Tongue (tissue), 2 donors: ENCODE measurements around the gene ELFN2. TPM values are rescaled to one million over a fixed set of nuclear protein-coding genes. Genes with fewer than 3 reads are reported as not detected.
"Not testable (repeated sequence)": the region's sequence is repeated elsewhere in the genome, so short reads cannot be mapped to it uniquely, and the experiment has no call there.

Experiments
- DNase-seq: peaks from one replicate; pipeline ENCODE4 v3.0.0-alpha.2; 2015
- total RNA-seq: library from RNA; depleted of rRNA; stranded (reverse); fragments of >200 nt; gene quantifications from one replicate; pipeline ENCODE4 v1.2.3, GENCODE V29; 2014

The ELFN2 gene
- total RNA-seq, 1 donor from 2014 or later: 1.0 TPM

DNA sequence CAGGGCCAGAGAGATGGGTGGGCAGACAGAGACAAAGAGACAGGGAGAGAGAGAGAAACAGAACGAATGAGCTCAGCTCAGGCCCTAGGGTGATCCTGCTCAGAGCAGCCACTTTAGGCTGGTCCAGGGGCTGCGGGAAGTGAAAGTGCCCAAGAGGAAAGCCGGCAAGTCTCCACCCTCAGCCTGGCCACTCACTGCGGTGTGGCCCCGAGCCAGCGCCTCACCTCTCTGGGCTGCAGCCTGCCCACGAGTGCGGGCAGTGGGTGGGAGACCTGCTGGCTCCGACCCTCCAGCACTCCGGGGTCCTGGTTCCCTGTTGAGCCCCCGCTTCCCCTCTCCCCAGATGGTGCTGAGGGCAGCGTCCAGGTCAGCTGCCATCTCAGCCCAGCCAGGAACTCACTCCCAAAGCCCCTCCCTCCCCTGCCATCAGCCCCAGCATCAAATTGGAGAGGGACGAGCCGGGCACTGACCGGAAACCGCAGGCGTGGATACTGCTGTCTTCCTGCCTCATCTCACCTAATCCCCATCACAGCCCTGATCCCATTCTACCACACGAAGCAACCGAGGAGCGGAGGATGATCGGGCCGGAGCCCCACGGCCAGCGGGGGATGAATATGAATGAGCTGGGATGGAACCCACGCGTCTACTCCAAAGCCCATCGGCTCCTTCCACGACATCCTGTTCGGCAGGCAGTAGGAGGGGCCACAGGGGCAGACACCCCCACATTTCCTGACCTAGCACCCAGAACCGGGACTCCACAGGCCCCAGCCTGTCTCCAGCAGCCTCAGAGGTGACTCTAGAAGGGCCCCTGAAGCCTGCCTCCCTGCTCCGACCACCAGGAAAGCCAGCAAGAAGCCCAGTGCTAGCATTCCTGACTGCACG lies 16.9 kb downstream of the ELFN2 start:
- no peak for DNase-seq

DNA sequence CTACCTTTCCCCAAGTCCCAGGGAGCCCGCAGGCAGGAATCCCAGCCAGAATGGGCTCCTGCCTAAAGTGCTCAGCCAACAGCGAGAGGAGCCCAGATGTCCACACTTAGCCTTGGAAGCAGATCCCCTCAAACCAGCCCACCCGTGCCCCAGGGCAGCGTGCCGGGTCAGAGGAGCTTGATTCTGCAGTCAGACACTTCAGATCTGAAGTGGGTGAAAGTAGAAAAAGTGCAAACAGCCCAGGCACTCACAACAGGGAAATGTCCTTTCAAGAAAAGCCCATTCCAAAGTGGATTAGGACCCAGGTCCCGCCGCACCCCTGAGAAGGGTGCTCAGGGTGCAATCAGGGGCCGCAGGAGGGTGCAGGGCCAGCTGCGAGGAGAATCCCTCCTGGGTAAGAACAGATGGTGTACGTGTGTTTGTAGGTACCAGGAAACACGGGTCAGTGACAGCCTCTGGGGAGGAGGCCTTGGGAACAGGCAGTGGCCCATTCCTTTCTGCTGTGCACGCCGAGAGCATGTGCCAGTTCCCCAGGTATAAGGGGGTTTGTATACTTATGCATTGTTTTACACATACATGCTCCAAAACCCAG lies 17.7 kb downstream of the ELFN2 start:
- no peak for DNase-seq

DNA sequence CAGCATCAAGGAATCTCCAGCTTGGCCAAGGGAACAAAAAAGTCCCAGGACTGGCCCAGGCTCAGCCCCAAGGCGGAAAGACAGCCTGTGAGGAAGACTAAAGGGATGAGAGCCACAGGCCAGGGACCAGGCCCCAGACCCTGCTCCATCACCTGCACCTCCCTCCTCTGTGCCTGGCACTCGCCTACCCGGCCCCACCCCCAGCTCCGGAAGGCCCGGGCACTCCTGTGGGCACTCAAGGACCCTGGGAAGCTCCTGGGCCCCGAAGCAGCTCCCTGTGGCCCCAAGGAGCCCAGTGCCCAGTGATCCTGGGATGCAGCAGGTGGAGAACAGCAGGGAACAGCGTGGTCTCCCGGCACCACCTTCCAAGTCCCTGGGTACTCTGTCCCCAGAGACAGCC lies 18.2 kb downstream of the ELFN2 start:
- no peak for DNase-seq

DNA sequence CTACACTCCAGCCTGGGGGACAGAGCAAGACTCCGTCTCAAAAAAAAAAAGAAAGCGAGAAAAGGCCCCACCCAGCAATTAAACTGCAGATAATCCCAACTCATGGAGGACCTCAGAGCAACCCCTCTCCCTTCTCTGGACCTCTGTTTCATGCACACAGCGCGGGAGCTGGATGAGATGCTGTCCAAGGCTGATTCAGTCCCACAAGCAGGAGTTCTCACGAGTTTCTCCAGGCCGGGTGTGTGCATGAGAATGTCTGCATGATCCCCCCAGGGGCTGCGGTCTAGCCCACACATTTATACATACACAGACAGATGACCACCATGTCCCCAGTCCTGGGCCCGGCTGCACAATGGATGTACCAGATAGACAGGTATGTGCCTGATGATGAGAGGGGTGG lies 19.4 kb downstream of the ELFN2 start:
- no peak for DNase-seq

DNA sequence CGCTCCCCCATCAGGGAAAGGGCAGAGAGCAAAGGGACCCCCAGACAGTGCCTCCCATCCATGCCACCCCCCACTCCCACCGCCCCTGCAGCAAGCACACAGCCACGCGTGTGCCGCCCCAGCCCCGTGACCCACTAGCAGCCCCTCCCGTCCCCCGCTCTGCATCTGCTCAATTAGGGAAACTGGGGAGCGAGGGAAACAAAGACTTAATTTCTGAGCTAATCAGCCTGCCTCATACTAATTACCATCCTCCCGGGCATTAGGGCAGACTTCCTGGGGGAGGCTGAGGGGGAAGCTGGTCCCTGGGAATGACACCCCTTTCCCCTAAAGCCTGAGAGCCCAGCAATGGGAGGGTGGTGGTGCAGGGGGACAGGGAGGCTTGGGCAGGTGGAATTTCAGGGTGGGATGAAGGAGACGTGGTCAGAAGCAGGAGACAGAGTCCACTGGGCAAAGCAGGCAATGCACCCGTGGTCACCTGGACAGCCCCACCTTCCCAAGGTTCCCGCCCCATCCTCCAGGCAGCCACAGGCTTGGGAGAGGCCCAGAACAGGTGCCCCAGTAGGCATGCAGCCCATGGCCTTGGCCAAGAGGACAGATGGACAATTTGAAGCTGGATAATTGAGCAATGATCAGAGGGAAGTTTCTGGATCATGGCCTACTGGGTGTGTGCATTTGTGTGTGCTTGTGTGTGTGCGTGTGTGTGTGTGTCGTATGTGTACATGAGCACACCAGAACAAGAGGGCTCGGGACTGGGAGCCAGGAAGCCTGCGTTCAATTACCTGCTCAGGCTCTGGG lies 20.6 kb downstream of the ELFN2 start:
- no peak for DNase-seq

DNA sequence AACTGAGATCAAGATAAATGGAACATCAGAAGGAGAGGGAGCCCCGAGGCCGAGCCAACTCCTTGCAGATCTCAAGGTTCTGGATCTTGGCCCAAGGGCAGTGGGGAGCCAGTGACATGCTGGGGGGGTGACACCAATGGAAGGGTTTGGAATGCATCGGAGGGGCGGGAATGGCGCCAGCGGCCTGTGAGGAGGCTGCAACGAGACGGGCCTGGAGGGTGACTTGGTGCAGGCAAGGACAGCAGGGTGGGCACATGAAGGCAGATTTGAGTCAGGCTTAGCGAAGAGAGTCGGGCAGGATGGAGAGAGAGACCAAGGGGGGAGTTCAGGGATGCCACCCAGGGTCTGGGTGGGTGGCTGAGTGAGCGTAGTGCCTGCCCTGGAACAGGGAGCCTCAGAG lies 23.2 kb downstream of the ELFN2 start:
- DNase-seq: no peak

DNA sequence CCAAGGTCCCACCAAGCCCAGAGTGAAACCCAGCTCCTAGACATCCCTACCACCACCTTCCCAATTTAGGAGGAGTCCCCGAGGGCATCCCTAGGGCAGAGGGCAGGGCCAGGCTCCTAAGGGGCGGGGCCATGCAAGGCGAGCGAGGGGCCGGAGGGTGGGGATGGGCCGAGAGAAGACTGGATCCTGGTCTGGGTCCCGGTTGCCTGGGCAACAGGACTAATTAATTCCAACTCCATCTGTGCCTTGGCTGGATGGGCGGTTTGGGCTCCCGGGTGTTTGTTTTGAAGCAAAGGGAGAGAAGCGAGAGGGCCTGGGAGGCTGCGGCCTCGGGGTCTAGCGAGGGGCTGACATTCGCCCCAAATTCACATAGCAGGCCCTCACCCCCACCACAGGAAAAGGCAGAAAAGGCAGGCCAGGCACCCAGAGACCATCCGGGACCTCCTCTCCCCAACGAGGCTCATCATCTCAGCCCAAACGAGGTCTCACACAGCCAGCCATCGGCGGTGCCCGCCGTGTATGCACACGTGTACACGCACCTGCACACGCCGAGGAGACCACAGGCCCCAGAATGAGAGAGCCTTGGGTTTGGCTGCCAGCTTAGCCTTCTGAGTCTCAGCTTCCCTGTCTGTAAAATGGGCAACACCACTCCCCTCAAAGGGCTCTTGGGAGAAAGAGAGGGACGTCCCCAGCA lies 23.9 kb downstream of the ELFN2 start:
- DNase-seq: no peak

DNA sequence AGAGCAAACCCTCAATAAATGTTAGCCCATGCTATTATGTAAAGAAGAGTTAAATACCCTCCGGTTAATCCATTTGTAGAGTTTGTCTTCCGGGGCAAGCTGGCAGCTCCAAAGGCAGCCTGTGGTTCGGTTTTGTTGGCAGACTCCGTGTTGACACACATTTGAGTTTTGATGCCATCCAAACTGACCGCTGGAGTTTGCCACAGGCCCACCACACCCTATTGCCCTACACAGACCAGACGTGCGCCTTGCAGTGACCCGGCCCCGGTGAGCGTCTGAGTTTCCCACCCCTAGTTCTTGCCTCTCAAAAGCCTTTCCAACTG lies 25.1 kb downstream of the ELFN2 start:
- no peak for DNase-seq

DNA sequence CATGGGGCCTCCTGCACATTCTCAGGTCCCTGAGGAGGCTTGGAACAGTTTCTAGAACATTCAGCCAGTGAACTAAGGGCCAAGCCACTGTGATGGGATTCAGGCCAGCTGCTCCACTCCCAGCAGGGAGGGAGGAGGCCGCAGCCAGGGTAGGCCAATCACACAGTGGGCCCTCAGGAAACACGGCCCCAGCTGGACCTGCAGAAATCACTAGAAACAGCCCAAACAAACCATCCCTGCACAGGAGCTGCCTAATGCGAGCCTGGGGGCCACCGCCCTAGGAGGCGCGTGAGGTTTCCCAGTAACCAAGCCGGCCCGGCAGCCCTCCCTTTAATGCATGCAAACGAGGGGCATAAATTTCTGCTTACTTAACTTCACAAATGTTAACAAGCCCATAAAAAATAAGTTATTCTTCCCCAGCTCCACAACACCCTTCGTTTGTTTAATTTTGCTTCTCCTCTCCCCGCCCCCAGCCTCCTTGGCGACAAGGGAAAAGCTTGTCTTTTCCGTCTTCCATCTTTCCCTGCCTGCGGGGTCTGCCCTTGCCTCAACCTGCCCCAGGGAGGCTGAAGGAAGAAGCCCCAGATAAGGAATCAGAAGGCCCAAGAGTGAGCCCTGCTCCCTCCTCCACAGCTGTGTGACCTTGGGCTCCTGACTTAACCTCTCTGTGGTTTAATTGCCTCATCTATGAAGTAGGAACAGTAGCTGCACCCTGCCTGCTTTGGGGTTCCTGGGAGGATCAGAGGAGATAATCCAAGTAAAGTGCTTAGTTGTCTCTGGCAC lies 25.7 kb downstream of the ELFN2 start:
- peak; percentile 49 for DNase-seq

DNA sequence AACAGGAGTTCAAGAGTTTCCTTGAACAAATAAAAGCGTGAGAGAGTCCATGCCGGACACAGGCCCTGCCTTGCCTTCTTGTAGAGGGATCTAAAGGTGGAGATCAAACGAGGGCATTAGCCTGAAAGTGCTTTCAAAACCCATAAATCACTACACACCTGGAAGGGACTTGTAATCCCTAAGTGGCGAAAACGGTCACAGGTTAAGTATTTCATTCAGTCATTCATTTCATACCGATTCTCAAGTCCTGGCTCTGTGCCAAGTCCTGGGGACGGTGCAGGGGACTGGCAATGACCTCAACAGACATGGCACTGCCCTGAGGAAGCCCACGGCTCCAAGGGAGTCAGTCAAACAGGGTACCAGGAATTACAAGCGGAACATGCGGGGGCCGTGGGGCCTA lies 26.6 kb downstream of the ELFN2 start:
- DNase-seq: no peak

DNA sequence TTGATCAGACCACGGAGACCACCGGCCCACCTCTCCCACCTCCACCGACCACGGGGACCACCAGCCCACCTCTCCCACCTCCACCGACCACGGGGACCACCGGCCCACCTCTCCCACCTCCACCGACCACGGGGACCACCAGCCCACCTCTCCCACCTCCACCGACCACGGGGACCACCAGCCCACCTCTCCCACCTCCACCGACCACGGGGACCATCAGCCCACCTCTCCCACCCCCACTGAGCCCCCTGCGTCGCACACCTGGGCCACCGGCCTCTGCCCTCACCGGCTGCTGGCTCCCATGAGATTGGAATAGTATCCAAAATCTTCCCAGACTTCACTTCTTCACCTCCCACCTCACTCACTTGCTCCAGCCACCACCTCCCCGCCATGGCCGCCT lies 27.8 kb downstream of the ELFN2 start:
- not testable (repeated sequence) for DNase-seq

DNA sequence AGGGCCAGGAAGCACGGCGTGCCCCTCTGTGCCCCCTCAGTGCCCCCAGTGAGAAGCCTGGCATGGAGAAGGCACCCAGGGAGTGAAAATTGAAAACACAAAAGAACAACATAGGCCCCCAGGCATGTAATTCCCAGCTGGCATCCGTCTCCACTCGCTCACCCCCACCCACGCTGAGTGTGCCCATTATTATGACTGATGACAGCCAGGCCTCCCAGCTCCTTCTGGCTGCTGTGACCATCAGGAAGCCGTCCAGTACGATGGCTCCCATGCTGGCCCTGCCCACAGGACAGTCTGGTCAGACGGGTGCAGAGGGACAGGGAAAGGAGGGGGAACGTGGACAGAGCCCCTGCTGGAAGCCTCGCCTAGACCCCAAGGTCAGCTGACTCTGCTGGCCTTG lies 30.1 kb downstream of the ELFN2 start:
- no peak for DNase-seq

DNA sequence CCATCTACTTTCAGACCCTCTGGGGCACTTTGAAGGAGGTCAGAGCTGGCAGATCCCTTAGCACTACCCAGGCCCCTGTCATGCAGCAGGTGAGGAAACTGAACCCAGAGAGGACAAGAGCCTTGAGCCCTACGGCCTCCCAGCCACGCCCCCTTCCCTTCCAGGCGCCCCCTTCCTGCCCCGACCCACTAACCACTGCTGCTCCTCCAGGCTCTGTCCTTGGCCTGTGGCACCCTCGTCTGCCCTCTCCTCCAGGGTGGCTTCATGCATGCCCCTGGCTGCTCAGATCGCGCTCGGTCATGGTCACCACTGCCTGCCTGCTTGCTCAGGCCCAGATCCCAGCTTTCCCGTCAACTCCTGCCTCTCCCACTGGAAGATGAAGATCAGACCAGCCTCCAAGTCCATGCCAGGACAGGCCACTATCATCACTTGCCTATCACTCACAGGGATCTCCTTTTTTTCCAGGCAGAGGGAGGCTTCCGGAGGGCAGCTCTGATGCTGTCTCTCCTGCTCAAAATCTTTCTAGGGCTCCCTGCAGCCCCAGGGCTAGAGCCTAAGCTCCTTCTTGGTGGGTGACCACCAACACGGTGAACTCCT lies 30.7 kb downstream of the ELFN2 start:
- no peak for DNase-seq

DNA sequence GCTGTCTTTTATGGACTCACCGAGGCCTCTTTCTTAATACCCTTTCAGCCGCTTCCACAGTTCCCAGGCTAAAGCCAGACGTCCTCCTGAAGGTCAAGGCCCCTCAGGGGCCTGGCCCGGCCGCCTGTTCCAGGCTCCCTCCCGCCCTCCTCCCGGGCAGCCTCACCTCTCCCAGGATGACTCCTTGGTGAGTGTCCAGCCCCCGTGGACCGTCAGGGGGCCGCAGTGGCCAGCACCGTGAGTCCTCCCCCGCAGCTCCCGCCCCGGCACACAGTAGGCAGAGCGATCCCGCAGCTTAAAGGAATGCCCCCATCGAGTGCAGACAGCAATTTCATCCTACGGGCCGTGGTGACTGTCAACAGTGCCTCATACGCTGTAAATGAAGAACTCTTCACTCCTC lies 32.9 kb downstream of the ELFN2 start:
- no peak for DNase-seq

DNA sequence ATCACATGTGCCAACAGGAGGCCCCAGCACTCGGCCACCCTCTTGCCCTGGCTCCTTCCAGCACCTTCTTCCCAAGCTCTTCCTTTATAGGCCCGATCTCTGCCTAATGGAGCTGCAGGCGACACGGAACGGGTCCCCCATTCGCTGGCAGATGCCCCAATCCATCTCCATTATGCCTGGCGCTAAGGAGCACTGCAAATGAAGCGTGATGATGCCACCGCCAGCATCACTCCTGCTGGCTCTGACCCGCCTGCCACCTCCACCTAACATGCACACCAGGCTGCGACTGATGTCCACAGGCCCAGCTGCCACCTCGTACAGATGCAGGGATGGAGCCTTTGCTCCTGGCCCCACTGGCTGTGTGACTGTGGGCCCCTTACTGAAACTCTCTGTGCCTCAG lies 33.5 kb downstream of the ELFN2 start:
- no peak for DNase-seq

DNA sequence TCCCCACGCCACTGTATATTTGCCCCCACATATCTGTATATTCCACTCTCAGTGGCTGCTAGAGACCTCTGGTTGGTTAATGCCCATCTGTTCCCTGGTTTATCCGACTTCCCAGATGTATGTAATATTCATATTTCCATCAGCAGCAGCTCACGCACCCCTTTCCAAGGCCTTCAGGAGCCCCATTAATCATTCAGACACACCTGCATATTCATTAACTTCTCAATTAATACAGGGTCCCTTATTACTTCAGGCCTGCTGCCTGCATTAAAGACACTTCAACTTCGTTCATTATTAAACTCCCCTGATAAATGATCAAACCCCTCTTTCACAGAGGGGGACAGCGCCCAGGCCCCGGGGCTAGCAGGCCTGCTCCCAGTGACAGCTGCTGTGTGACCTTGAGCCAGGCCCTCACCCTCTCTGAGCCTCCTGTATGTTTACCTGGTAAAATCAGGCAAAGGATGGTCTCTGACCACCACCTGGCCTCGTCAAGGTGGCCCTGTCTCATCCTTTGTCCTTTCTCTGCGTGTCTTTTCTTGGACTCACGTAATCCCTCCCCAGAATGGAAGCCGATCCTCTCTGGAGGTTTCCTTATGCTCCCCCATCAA lies 34.5 kb downstream of the ELFN2 start:
- DNase-seq: no peak

DNA sequence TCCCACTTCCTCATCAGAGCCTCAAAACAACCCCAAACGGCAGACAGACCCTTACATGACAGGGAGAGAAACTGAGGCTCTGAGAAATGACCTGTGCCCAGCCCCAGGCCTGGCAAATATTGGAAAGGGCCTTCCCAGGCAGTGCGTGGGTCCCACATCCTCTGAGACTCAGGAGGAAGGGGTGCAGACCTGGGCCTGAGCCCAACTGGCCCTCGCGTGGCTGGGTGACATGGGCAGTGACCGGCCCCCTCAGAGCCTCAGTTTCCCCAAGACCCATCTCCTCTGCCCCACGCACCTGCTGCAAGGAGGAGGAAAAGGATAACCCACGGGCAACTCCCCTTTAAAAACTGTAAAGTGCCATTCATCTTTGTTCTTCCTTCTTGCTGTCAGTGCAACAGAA lies 35.6 kb downstream of the ELFN2 start:
- no peak for DNase-seq

DNA sequence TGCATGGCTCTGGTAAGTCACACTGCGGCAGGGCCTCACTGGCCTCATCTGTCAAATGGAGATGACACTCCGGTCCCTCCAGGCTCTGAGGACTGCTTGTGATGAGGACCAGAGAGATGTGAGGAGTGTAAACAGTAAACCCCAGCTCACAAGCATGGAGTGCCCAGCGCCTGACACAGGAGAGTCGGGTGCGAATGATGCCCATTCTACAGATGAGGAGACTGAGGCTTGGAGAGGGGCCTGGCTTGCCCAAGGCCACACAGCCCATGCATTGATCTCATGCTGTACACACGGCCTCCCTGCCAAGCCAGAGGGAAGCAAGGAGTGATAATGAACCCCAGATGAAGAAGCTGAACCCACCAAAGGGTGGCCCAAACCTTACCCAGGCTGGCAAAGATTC lies 37.2 kb downstream of the ELFN2 start:
- DNase-seq: no peak

DNA sequence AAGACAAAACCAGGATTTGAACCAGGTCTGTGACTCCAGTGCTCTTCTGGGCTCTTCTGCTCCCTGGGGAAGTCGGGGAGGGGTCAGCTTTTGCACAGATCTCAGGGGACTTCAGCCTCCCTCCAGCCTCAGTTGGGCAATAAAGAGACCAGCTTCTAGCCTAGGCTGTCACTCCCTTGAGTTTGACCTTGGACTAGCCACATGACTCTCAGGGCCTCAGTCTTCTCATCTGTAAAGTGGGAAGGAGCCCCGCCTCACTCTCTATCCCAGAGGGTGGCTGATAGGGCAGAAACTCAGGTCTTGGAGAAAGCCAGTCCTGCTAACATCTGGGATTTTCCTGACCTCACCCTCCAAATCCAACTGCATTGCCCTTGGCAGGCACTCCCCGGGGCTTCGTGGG lies 38.7 kb downstream of the ELFN2 start:
- DNase-seq: no peak

DNA sequence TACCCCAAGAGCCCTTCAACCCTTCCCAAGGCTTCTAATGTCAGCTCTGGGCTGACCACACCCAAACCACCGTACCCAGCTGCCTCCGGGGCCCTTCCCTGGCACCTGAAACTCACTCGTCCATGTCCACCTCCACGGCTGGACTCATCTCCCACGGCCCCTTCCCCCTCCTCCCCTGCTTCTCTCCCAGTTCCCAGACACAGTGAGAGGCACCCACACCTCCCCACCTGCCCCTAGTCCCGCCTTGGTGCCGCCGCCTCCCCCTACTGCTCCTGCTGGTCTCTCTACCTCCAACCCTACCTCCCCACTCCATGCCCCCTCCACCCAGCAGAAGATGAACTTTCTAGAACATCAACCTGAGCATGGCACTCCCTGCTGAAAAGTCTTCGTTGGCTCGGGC lies 39.5 kb downstream of the ELFN2 start:
- DNase-seq: no peak

DNA sequence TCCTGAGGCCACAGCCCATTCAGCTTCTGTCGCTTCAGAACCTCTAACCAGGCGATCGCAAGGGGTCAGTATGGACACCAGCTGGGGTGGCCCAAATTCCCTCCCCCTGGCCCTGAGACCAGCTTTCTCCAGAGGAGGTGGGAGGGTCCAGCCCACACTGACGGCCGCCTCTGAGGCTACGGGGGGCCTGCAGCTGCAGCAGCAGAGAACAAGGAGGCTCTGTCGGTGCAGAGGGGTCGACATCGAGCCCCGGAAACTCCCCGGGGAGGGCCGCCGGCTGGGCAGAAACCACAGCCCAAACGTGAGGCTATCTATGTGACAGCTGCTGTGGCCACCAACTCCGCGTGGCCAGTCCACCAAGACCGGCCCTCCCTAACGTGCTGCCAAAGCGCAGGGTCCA lies 40.8 kb downstream of the ELFN2 start:
- DNase-seq: no peak
